ENCODE data around the gene LAGE3.
"Not testable (repeated sequence)": the region's sequence is repeated elsewhere in the genome, so short reads cannot be mapped to it uniquely, and the experiment has no call there.

DNA sequence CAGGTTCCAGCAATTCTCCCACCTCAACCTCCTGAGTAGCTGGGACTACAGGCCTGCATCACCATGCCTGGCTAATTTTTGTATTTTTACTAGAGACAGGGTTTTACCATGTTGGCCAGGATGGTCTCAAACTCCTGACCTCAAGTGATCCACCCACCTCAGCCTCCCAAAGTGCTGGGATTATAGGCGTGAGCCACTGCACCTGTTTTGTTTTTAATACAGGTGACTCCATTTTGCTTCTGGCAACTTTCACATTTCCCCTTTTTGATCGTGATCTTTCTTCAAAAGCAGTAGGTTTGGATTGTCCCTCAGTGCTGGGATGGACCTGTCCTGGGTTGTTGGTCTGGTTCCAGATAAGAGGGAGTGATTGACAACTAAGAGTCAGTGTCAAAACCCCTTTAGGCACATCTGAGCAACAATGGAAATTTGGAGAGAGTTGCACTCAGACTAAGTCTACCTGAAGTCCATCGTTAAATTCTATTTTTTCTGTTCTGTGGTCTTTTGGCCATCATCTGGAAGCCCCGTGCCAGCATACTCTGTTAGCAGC lies 17.6 kb upstream of the LAGE3 start:
- not testable (repeated sequence) for TF ChIP-seq HOXA7 (CRISPR knock-in tag; IDR thresholded peaks at IDR 0.05); ZMYM3 (CRISPR knock-in tag; IDR thresholded peaks at IDR 0.05); POLR2A (IDR thresholded peaks at IDR 0.05; ENCODE audit: insufficient read depth in 1 of 2, low read depth in 2 of 2, low read length in 2 of 2)
- TF ChIP-seq, protein P1, sequence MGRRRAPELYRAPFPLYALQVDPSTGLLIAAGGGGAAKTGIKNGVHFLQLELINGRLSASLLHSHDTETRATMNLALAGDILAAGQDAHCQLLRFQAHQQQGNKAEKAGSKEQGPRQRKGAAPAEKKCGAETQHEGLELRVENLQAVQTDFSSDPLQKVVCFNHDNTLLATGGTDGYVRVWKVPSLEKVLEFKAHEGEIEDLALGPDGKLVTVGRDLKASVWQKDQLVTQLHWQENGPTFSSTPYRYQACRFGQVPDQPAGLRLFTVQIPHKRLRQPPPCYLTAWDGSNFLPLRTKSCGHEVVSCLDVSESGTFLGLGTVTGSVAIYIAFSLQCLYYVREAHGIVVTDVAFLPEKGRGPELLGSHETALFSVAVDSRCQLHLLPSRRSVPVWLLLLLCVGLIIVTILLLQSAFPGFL (CRISPR knock-in tag; IDR thresholded peaks at IDR 0.05) = not testable (repeated sequence)
- TF ChIP-seq, protein P2, sequence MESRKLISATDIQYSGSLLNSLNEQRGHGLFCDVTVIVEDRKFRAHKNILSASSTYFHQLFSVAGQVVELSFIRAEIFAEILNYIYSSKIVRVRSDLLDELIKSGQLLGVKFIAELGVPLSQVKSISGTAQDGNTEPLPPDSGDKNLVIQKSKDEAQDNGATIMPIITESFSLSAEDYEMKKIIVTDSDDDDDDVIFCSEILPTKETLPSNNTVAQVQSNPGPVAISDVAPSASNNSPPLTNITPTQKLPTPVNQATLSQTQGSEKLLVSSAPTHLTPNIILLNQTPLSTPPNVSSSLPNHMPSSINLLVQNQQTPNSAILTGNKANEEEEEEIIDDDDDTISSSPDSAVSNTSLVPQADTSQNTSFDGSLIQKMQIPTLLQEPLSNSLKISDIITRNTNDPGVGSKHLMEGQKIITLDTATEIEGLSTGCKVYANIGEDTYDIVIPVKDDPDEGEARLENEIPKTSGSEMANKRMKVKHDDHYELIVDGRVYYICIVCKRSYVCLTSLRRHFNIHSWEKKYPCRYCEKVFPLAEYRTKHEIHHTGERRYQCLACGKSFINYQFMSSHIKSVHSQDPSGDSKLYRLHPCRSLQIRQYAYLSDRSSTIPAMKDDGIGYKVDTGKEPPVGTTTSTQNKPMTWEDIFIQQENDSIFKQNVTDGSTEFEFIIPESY (CRISPR knock-in tag; IDR thresholded peaks at IDR 0.05) = not testable (repeated sequence)
